ENCODE measurements around the gene MLXIP.
"Not testable (repeated sequence)": the region's sequence is repeated elsewhere in the genome, so short reads cannot be mapped to it uniquely, and the experiment has no call there.

The MLXIP gene

DNA sequence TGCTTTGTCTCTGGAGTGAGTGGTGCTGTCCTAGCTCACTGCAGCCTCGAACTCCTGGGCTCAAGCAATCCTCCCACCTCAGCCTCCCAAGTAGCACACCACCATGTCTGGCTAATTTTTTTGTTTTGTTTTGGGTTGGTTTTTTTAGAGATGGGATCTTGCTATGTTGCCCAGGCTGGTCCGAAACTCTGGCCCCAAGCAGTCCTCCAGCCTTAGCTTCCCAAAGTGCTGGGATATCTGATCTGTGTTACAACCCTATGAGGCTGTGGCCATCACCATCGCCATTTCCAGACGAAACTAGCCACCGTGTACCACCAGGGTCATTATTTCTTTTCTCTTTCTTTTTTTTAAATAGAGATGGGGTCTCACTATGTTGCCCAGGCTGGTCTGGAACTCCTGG lies 92.8 kb downstream of the MLXIP start:
- peaks cover 16% of the 10 kb centered on the region for H3K27me3 ChIP-seq (ENCODE audit: control insufficient read depth, insufficient read depth, low read length)
- H3K36me3 ChIP-seq (ENCODE audit: insufficient read depth, low read length): no peaks in the 10 kb centered on the region
- H3K9ac ChIP-seq (ENCODE audit: low read depth, low read length): no peak overlapping the region

DNA sequence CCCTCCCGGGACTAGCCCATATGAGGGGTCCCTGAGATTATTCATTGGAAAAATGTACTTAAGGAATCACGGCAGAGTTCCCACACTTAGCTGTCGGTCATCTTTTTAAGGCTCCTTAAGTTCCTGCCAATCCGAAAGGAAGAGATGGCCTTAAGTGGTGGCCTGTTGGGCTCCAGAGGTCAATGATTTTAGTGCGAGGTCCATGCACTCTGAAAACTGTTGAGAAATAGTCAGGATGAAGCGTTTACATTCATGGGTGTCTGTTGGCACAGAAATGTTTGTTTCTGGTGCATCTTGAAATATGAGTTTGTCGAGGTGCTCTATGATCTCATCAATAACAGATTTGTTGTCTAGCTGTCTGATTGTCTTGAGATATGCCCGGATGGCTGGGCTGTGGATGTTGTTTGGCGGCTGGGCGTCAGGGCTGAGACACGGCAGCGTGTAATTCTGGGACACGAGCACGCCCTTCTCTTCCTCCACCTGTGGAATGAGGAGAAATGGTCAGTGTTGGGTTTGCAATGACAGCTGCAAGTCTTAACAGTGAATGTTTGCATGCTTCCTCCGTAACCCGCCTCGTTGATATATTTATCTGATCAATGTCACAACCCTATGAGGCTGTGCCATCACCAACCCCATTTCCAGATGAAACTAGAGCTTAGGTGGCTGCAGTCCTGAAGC lies 93.8 kb downstream of the MLXIP start:
- Histone ChIP-seq H3K36me3 (ENCODE audit: insufficient read depth, low read length) (no peaks in the 10 kb centered on the region), H3K4me3 (ENCODE audit: low read length) (no peak overlapping the region), H3K4me2 (ENCODE audit: low read length) (no peak overlapping the region), H3K27me3 (ENCODE audit: control insufficient read depth, insufficient read depth, low read length) (peaks cover 10% of the 10 kb centered on the region), H3K4me1 (ENCODE audit: control insufficient read depth, insufficient read depth, low read length) (no peaks in the 10 kb centered on the region), H3K9me3 (replicated peaks; ENCODE audit: low read length) (no peaks in the 10 kb centered on the region), H3K9ac (ENCODE audit: low read depth, low read length) (no peak overlapping the region)

More for the DNA sequence above, 92.8 kb downstream of the MLXIP start:
- H3K4me3 ChIP-seq (ENCODE audit: low read length): no peak overlapping the region
- H3K4me1 ChIP-seq (ENCODE audit: control insufficient read depth, insufficient read depth, low read length): no peaks in the 10 kb centered on the region
- H3K9me3 ChIP-seq (replicated peaks; ENCODE audit: low read length): no peaks in the 10 kb centered on the region
- no peak overlapping the region for H3K4me2 ChIP-seq (ENCODE audit: low read length)

DNA sequence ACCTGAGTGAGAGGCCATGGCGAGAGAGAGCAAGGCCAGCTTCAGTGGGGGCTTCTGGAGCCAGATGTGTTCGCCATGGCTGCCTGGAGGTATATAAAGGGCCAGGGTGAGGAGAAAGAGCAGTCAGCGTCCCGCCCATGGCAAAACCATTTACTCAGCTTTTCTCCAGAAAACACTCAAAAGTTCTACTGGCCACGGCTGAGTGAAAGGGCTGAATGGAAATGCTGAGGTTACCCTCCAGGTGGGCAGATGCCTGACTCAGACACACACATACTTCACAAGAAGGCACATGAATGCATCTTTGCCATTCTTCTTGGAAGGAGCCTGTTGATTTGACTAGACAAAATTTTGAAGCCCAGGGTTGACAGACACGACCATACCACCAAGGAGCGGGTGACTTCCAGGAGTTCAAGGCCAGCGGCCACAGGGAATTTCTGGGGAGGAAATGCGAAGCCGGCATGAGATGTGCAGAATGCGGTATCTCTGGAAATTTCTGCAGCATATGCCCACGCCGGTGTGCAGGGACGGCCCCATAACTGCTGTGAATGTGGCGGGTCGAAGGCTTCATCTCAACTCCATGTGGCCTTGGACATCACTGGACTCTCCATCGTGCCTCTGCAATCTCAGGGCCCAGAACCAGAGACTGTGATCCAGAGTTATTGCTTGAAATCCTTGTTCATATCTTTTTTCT lies 95.7 kb downstream of the MLXIP start, which contains the start of gene IL31:
IL31 (minus strand) TSS at position 67 of the 691 bp plus-strand sequence; CDS start at position 18, 49 bp downstream.
- Histone ChIP-seq H3K36me3 (ENCODE audit: insufficient read depth, low read length) (no peaks in the 10 kb centered on the region), H3K27me3 (ENCODE audit: control insufficient read depth, insufficient read depth, low read length) (peaks cover 6% of the 10 kb centered on the region), H3K9ac (ENCODE audit: low read depth, low read length) (no peak within 1 kb of the TSS), H3K4me1 (ENCODE audit: control insufficient read depth, insufficient read depth, low read length) (no peaks in the 10 kb centered on the region), H3K9me3 (replicated peaks; ENCODE audit: low read length) (no peaks in the 10 kb centered on the region), H3K4me2 (ENCODE audit: low read length) (no peak within 1 kb of the TSS), H3K4me3 (ENCODE audit: low read length) (no peak within 1 kb of the TSS)

- not testable (repeated sequence) for H3K36me3 ChIP-seq (ENCODE audit: insufficient read depth, low read length); H3K27me3 ChIP-seq (ENCODE audit: control insufficient read depth, insufficient read depth, low read length); H3K4me3 ChIP-seq (ENCODE audit: low read length); H3K9me3 ChIP-seq (replicated peaks; ENCODE audit: low read length); H3K4me2 ChIP-seq (ENCODE audit: low read length); H3K4me1 ChIP-seq (ENCODE audit: control insufficient read depth, insufficient read depth, low read length); H3K9ac ChIP-seq (ENCODE audit: low read depth, low read length)
These were observed 97.9 kb downstream of the MLXIP start for GRCh38 chr12:122176473-122176872.

- Histone ChIP-seq H3K27me3 (ENCODE audit: control insufficient read depth, insufficient read depth, low read length) (no peaks in the 10 kb centered on the region), H3K9me3 (replicated peaks; ENCODE audit: low read length) (no peaks in the 10 kb centered on the region), H3K36me3 (ENCODE audit: insufficient read depth, low read length) (no peaks in the 10 kb centered on the region), H3K9ac (ENCODE audit: low read depth, low read length) (peak within 1 kb of the TSS; percentile 67), H3K4me1 (ENCODE audit: control insufficient read depth, insufficient read depth, low read length) (peaks cover 5% of the 10 kb centered on the region), H3K4me3 (ENCODE audit: low read length) (peak within 1 kb of the TSS; percentile 72), H3K4me2 (ENCODE audit: low read length) (peak within 1 kb of the TSS; percentile 95)
These were observed 104.5 kb downstream of the MLXIP start, which contains the start of gene LRRC43 for GRCh38 chr12:122182887-122183587. LRRC43 (plus strand) TSS chr12:122183123; CDS start chr12:122183145, 22 bp downstream.

GRCh38 chr12:122183588-122183940 lies 105.0 kb downstream of the MLXIP start:
- Histone ChIP-seq H3K9me3 (replicated peaks; ENCODE audit: low read length) (no peaks in the 10 kb centered on the region), H3K27me3 (ENCODE audit: control insufficient read depth, insufficient read depth, low read length) (no peaks in the 10 kb centered on the region), H3K4me3 (ENCODE audit: low read length) (peak overlapping the region; percentile 72), H3K9ac (ENCODE audit: low read depth, low read length) (peak overlapping the region; percentile 67), H3K36me3 (ENCODE audit: insufficient read depth, low read length) (no peaks in the 10 kb centered on the region), H3K4me1 (ENCODE audit: control insufficient read depth, insufficient read depth, low read length) (peaks cover 5% of the 10 kb centered on the region), H3K4me2 (ENCODE audit: low read length) (peak overlapping the region; percentile 95)

DNA sequence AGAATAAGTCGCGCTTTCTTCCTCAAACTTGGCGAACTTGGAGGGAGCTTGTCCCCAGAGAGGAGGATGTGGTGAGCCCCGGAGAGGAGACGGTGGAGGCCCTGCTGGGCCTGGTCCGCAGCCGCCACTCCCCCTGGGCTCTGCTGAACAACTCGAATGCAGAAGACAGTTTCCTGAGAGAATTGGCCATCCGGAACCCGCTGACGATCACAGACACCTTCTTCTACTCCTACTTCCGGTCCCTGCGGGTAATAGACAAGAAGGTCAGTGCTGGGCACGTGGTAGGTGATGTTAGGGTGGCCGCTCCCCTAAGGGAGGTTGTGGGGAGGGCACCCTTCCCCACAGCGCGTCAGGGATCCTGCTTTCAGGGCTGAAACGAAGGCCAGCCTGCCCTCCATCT lies 106.0 kb downstream of the MLXIP start:
- Histone ChIP-seq H3K9ac (ENCODE audit: low read depth, low read length) (no peak overlapping the region), H3K4me1 (ENCODE audit: control insufficient read depth, insufficient read depth, low read length) (peaks cover 5% of the 10 kb centered on the region), H3K4me3 (ENCODE audit: low read length) (no peak overlapping the region), H3K27me3 (ENCODE audit: control insufficient read depth, insufficient read depth, low read length) (no peaks in the 10 kb centered on the region), H3K4me2 (ENCODE audit: low read length) (no peak overlapping the region), H3K36me3 (ENCODE audit: insufficient read depth, low read length) (no peaks in the 10 kb centered on the region), H3K9me3 (replicated peaks; ENCODE audit: low read length) (no peaks in the 10 kb centered on the region)

DNA sequence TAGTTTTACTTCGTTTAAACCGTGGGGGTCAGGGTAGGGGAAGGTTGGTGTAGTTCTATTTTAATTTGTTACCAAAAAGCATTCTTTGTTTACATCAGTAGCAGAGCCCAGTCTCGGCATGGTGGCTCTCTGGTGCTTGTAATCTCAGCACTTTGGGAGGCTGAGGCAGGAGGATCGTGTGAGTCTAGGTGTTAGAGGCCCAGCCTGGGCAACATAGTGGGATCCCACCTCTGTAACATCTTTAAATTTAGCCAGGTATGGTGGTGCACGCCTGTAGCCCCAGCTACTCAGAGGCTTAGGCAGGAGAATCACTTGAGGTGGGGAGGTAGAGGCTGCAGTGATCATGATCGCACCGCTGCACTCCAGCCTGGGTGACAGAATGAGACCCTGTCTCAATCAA lies 106.5 kb downstream of the MLXIP start:
- Histone ChIP-seq H3K36me3 (ENCODE audit: insufficient read depth, low read length) (no peaks in the 10 kb centered on the region), H3K4me3 (ENCODE audit: low read length) (no peak overlapping the region), H3K9me3 (replicated peaks; ENCODE audit: low read length) (no peaks in the 10 kb centered on the region), H3K4me1 (ENCODE audit: control insufficient read depth, insufficient read depth, low read length) (peaks cover 5% of the 10 kb centered on the region), H3K4me2 (ENCODE audit: low read length) (no peak overlapping the region), H3K27me3 (ENCODE audit: control insufficient read depth, insufficient read depth, low read length) (no peaks in the 10 kb centered on the region), H3K9ac (ENCODE audit: low read depth, low read length) (no peak overlapping the region)

- Histone ChIP-seq H3K4me3 (ENCODE audit: low read length) (no peak overlapping the region), H3K9ac (ENCODE audit: low read depth, low read length) (no peak overlapping the region), H3K4me2 (ENCODE audit: low read length) (no peak overlapping the region), H3K36me3 (ENCODE audit: insufficient read depth, low read length) (no peaks in the 10 kb centered on the region), H3K9me3 (replicated peaks; ENCODE audit: low read length) (no peaks in the 10 kb centered on the region), H3K27me3 (ENCODE audit: control insufficient read depth, insufficient read depth, low read length) (no peaks in the 10 kb centered on the region), H3K4me1 (ENCODE audit: control insufficient read depth, insufficient read depth, low read length) (peaks cover under 1% of the 10 kb centered on the region)
These were observed 107.0 kb downstream of the MLXIP start for GRCh38 chr12:122185494-122186082.

DNA sequence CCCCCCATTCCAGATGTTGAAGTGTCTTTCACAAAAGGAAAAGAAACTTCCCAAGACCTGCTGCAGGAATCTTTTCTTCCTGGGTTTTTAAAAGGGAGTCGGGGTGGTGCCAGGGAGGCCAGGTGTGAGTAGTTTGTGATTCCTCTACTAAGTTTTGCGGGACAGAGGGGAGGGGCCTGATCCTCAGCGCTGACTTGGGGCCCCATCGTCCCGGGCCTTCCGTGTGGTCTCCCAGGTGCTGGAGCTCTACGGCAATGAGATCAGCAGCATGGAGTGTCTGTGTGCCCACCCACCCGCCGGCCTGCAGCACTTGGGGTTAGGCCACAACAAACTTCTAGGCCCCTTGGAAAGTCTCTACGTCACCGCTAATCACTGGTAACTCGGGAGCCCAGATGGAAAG lies 108.9 kb downstream of the MLXIP start:
- no peaks in the 10 kb centered on the region for H3K36me3 ChIP-seq (ENCODE audit: insufficient read depth, low read length)
- no peak overlapping the region for H3K4me3 ChIP-seq (ENCODE audit: low read length)
- H3K4me1 ChIP-seq (ENCODE audit: control insufficient read depth, insufficient read depth, low read length): no peaks in the 10 kb centered on the region
- no peak overlapping the region for H3K9ac ChIP-seq (ENCODE audit: low read depth, low read length)
- no peak overlapping the region for H3K4me2 ChIP-seq (ENCODE audit: low read length)
- H3K27me3 ChIP-seq (ENCODE audit: control insufficient read depth, insufficient read depth, low read length): no peaks in the 10 kb centered on the region
- no peaks in the 10 kb centered on the region for H3K9me3 ChIP-seq (replicated peaks; ENCODE audit: low read length)

Measured in skeletal muscle satellite cell (primary cell).